ENCODE measurements around the gene ENTHD1.

- TF ChIP-seq CTCF (conservative IDR thresholded peaks at IDR 0.05; ENCODE audit: low read depth, low read length) (no peak), POLR2A (IDR thresholded peaks at IDR 0.05; ENCODE audit: low read depth, low read length) (no peak), MXI1 (IDR thresholded peaks at IDR 0.05; ENCODE audit: borderline replicate concordance, low read depth, low read length) (no peak), RAD21 (IDR thresholded peaks at IDR 0.05; ENCODE audit: low read length) (no peak), SMC3 (IDR thresholded peaks at IDR 0.05; ENCODE audit: low read depth, low read length) (no peak), MAZ (IDR thresholded peaks at IDR 0.05; ENCODE audit: borderline replicate concordance, low read depth, low read length) (no peak), CEBPB (IDR thresholded peaks at IDR 0.05; ENCODE audit: low read depth, low read length) (no peak), ELK1 (IDR thresholded peaks at IDR 0.05; ENCODE audit: borderline replicate concordance, low read depth, low read length) (no peak), NFE2L2 (IDR thresholded peaks at IDR 0.05; ENCODE audit: low read depth, low read length) (no peak)
These were observed 60.0 kb downstream of the ENTHD1 start for GRCh38 chr22:39833610-39834009.
